ENCODE data around the gene USP10. TPM values are rescaled to one million over a fixed set of nuclear protein-coding genes. Genes with fewer than 3 reads are reported as not detected.
A peak's percentile ranks its signal among the peaks of the same experiment; 100 is the strongest.

Gene USP10
- polyA plus RNA-seq: 10 to 100 TPM; 33.8 to 60.6 (median 58.7) TPM

GRCh38 chr16:84699712-84700445 is at the start of gene USP10:
Gene USP10, plus strand, starts transcription at chr16:84700000. Its CDS starts 91 bp downstream, at chr16:84700091.
- peaks cover 40 to 46% of the 10 kb centered on the region in 2 donors for H3K4me1 Mint-ChIP-seq
- H3K9me3 Mint-ChIP-seq: no peaks in the 10 kb centered on the region
- H3K36me3 Mint-ChIP-seq: no peaks in the 10 kb centered on the region
- DNase-seq: peak; percentile 87 to 91 (median 90)
- H3K27me3 Mint-ChIP-seq (ENCODE audit: low read depth in 3 of 3): peaks cover 2 to 8% (median 7%) of the 10 kb centered on the region in 3 donors
- peak within 1 kb of the TSS; percentile 91 to 98 (median 96) for H3K27ac Mint-ChIP-seq
- H3K4me3 Mint-ChIP-seq: peak within 1 kb of the TSS; percentile 96 to 99 (median 98)

GRCh38 chr16:84650062-84650991 is 49.5 kb upstream of the USP10 start:
- Mint-ChIP-seq H3K27me3 (ENCODE audit: low read depth in 3 of 3) (peaks cover 3 to 9% (median 7%) of the 10 kb centered on the region in 3 donors), H3K4me3 (peak overlapping the region; percentile 25 to 73 (median 70)), H3K9me3 (no peaks in the 10 kb centered on the region), H3K4me1 (peaks cover 37 to 57% of the 10 kb centered on the region in 2 donors), H3K27ac (peak overlapping the region; percentile 28 to 82 (median 50)), H3K36me3 (peaks cover 0 to 15% (median 11%) of the 10 kb centered on the region in 3 donors)
- no peak for DNase-seq

- H3K36me3 Mint-ChIP-seq: peaks cover 0 to 15% (median 11%) of the 10 kb centered on the region in 3 donors
- no peak overlapping the region for H3K4me3 Mint-ChIP-seq
- peak in 1 of 3 donors; percentile 17 for DNase-seq
- peak overlapping the region in 1 of 6 donors; percentile 60 for H3K27ac Mint-ChIP-seq
- H3K27me3 Mint-ChIP-seq (ENCODE audit: low read depth in 3 of 3): peaks cover 3 to 6% (median 4%) of the 10 kb centered on the region in 3 donors
- H3K4me1 Mint-ChIP-seq: peaks cover 32 to 55% of the 10 kb centered on the region in 2 donors
- no peaks in the 10 kb centered on the region for H3K9me3 Mint-ChIP-seq
Observed at GRCh38 chr16:84652566-84652965, 47.2 kb upstream of the USP10 start.

- no peak overlapping the region for H3K4me3 Mint-ChIP-seq
- no peak for DNase-seq
- no peak overlapping the region for H3K27ac Mint-ChIP-seq
- H3K27me3 Mint-ChIP-seq (ENCODE audit: low read depth in 3 of 3): peaks cover 0 to 6% (median 2%) of the 10 kb centered on the region in 3 donors
- no peaks in the 10 kb centered on the region for H3K9me3 Mint-ChIP-seq
- peaks cover 3 to 28% (median 11%) of the 10 kb centered on the region in 3 donors for H3K36me3 Mint-ChIP-seq
- H3K4me1 Mint-ChIP-seq: peaks cover 31 to 47% of the 10 kb centered on the region in 2 donors
Observed at GRCh38 chr16:84654238-84654637, 45.6 kb upstream of the USP10 start.

GRCh38 chr16:84654998-84655397 is 44.8 kb upstream of the USP10 start:
- no peaks in the 10 kb centered on the region for H3K9me3 Mint-ChIP-seq
- peaks cover 3 to 32% (median 11%) of the 10 kb centered on the region in 3 donors for H3K36me3 Mint-ChIP-seq
- H3K27ac Mint-ChIP-seq: peak overlapping the region in 3 of 6 donors; percentile 22 to 46 (median 35)
- no peak overlapping the region for H3K4me3 Mint-ChIP-seq
- H3K4me1 Mint-ChIP-seq: peaks cover 27 to 39% of the 10 kb centered on the region in 2 donors
- peaks cover 0 to 4% (median 2%) of the 10 kb centered on the region in 3 donors for H3K27me3 Mint-ChIP-seq (ENCODE audit: low read depth in 3 of 3)
- no peak for DNase-seq

GRCh38 chr16:84656649-84657048 is 43.2 kb upstream of the USP10 start:
- Mint-ChIP-seq H3K27me3 (ENCODE audit: low read depth in 3 of 3) (peaks cover 0 to 2% (median 1%) of the 10 kb centered on the region in 3 donors), H3K4me1 (peaks cover 17 to 23% of the 10 kb centered on the region in 2 donors), H3K9me3 (no peaks in the 10 kb centered on the region), H3K27ac (peak overlapping the region in 1 of 6 donors; percentile 4), H3K36me3 (peaks cover 3 to 38% (median 7%) of the 10 kb centered on the region in 3 donors), H3K4me3 (no peak overlapping the region)
- DNase-seq: no peak

- Mint-ChIP-seq H3K9me3 (no peaks in the 10 kb centered on the region), H3K4me1 (peaks cover 16 to 17% of the 10 kb centered on the region in 2 donors), H3K27me3 (ENCODE audit: low read depth in 3 of 3) (peaks cover 0 to 2% (median 1%) of the 10 kb centered on the region in 3 donors), H3K36me3 (peaks cover 3 to 40% (median 6%) of the 10 kb centered on the region in 3 donors), H3K27ac (no peak overlapping the region), H3K4me3 (no peak overlapping the region)
- no peak for DNase-seq
Observed at GRCh38 chr16:84657229-84657837, 42.5 kb upstream of the USP10 start.

GRCh38 chr16:84658690-84659089 is 41.1 kb upstream of the USP10 start:
- H3K4me3 Mint-ChIP-seq: no peak overlapping the region
- H3K9me3 Mint-ChIP-seq: no peaks in the 10 kb centered on the region
- H3K36me3 Mint-ChIP-seq: peaks cover 6 to 43% (median 10%) of the 10 kb centered on the region in 3 donors
- H3K27me3 Mint-ChIP-seq (ENCODE audit: low read depth in 3 of 3): peaks cover 0 to 2% (median 1%) of the 10 kb centered on the region in 3 donors
- DNase-seq: no peak
- H3K27ac Mint-ChIP-seq: no peak overlapping the region
- peaks cover 6 to 11% of the 10 kb centered on the region in 2 donors for H3K4me1 Mint-ChIP-seq

GRCh38 chr16:84659656-84660300 is 40.0 kb upstream of the USP10 start:
- Mint-ChIP-seq H3K9me3 (no peaks in the 10 kb centered on the region), H3K27ac (no peak overlapping the region), H3K27me3 (ENCODE audit: low read depth in 3 of 3) (peaks cover 0 to 2% (median 1%) of the 10 kb centered on the region in 3 donors), H3K4me1 (peaks cover 5 to 11% of the 10 kb centered on the region in 2 donors), H3K36me3 (peaks cover 8 to 49% (median 14%) of the 10 kb centered on the region in 3 donors), H3K4me3 (no peak overlapping the region)
- DNase-seq: no peak

GRCh38 chr16:84660973-84661372 is 38.8 kb upstream of the USP10 start:
- no peaks in the 10 kb centered on the region for H3K9me3 Mint-ChIP-seq
- peaks cover 4 to 51% (median 14%) of the 10 kb centered on the region in 3 donors for H3K36me3 Mint-ChIP-seq
- H3K27ac Mint-ChIP-seq: no peak overlapping the region
- H3K27me3 Mint-ChIP-seq (ENCODE audit: low read depth in 3 of 3): peaks cover 0 to 2% (median 1%) of the 10 kb centered on the region in 3 donors
- H3K4me3 Mint-ChIP-seq: no peak overlapping the region
- H3K4me1 Mint-ChIP-seq: peaks cover 0 to 9% of the 10 kb centered on the region in 2 donors
- DNase-seq: no peak

GRCh38 chr16:84661418-84662060 is 38.3 kb upstream of the USP10 start:
- no peak overlapping the region for H3K27ac Mint-ChIP-seq

GRCh38 chr16:84662471-84662870 is 37.3 kb upstream of the USP10 start:
- peaks cover 0 to 2% (median 1%) of the 10 kb centered on the region in 3 donors for H3K27me3 Mint-ChIP-seq (ENCODE audit: low read depth in 3 of 3)
- DNase-seq: no peak
- peaks cover 0 to 9% of the 10 kb centered on the region in 2 donors for H3K4me1 Mint-ChIP-seq
- no peak overlapping the region for H3K4me3 Mint-ChIP-seq
- H3K27ac Mint-ChIP-seq: no peak overlapping the region
- peaks cover 4 to 55% (median 14%) of the 10 kb centered on the region in 3 donors for H3K36me3 Mint-ChIP-seq
- H3K9me3 Mint-ChIP-seq: no peaks in the 10 kb centered on the region

More at GRCh38 chr16:84661418-84662060, 38.3 kb upstream of the USP10 start:
- H3K9me3 Mint-ChIP-seq: no peaks in the 10 kb centered on the region
- peaks cover 0 to 9% of the 10 kb centered on the region in 2 donors for H3K4me1 Mint-ChIP-seq
- peaks cover 4 to 55% (median 14%) of the 10 kb centered on the region in 3 donors for H3K36me3 Mint-ChIP-seq
- H3K27me3 Mint-ChIP-seq (ENCODE audit: low read depth in 3 of 3): peaks cover 0 to 2% (median 1%) of the 10 kb centered on the region in 3 donors
- no peak for DNase-seq
- H3K4me3 Mint-ChIP-seq: no peak overlapping the region

All from immature natural killer cell (primary cell).